8988T (cell line): Measurements from ENCODE around the gene TMEM185B.
"Not testable (repeated sequence)": the region's sequence is repeated elsewhere in the genome, so short reads cannot be mapped to it uniquely, and the experiment has no call there.

ENCODE experiments used
- DNase-seq: peaks from one replicate; pipeline ENCODE4 v3.0.0; 2011

Gene TMEM185B

GRCh38 chr2:120223034-120223912, at the start of gene TMEM185B:
TMEM185B (minus strand) TSS chr2:120223400; CDS start chr2:120222976, 424 bp downstream.
- peak; percentile 95 for DNase-seq

DNA sequence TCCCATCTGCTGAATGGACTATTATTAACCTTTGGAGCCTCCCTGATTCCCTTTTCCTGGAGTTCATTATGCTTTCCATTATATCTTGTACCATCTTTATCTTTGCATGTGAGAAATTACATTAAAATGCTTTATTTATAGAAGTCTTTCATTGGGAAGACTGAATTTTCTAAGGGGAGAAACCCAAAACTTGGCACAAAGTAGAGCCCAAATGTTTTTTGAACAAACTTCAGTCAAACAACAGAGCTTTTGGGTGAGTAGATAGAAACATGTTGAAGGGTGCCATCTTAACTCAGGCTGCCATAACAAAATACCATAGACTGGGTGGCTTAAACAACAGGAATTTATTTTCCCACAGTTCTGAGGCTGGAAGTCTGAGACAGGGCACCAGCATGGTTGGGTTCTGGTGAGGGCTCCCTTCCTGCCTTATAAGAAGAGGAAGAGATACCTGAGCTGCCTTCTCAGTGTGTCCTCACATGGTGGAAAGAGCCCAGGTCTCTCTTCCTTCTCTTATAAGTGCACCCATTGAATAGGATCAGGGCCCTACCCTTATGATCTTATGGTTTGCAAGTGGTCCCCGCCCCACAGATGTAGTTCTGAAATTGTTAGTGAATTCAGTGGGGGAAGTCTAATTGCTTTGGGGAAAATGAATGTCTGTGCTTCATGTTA, 48.6 kb upstream of the TMEM185B start:
- DNase-seq, result no peak

GRCh38 chr2:120269816-120270215, 46.6 kb upstream of the TMEM185B start:
- DNase-seq, result no peak

DNA sequence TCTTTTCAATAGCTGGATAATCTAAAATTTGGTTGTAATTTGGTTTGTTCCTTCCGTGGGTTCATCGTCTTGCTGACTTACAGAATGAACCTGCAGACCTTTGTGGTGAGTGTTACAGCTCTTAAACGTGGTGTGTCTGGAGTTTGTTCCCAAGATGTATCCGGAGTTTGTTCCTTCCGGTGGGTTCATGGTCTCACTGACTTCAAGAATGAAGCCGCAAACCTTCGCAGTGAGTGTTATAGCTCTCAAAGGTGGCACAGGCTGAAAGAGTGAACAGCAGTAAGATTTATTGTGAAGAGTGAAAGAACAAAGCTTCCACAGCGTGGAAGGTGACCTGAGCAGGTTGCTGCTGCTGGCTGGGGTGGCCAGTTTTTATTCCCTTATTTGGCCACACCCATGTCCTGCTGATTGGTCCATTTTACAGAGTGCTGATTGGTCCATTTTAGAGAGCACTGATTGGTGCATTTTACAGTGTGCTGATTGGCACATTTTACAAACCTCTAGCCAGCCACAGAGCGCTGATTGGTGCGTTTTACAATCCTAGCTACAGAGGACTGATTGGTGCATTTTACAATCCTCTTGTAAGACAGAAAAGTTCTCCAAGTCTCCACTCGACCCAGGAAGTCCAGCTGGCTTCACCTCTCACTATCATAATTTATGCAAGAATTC, 46.0 kb upstream of the TMEM185B start:
- no peak for DNase-seq

DNA sequence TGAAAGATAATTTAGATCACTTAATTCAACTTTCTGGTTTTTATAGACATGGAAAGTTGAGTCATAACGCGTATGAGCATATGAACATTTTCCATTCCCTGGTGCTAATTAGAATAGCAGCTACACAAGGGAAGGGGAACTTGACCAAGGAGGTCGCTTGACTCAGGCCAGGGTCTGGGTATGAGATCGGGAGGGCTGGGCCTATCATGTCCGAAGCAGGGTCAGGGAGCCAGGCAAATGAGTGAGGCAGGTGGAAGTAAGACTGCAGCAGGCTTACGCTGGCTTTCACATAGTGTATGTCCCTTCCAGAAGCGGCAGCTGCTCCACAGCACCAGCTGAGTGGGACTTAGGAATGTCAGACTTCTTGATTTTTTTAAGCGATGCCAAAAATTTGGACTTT, 44.1 kb upstream of the TMEM185B start:
- no peak for DNase-seq

- DNase-seq, result no peak
Observed at GRCh38 chr2:120265006-120265405, 41.8 kb upstream of the TMEM185B start.

DNA sequence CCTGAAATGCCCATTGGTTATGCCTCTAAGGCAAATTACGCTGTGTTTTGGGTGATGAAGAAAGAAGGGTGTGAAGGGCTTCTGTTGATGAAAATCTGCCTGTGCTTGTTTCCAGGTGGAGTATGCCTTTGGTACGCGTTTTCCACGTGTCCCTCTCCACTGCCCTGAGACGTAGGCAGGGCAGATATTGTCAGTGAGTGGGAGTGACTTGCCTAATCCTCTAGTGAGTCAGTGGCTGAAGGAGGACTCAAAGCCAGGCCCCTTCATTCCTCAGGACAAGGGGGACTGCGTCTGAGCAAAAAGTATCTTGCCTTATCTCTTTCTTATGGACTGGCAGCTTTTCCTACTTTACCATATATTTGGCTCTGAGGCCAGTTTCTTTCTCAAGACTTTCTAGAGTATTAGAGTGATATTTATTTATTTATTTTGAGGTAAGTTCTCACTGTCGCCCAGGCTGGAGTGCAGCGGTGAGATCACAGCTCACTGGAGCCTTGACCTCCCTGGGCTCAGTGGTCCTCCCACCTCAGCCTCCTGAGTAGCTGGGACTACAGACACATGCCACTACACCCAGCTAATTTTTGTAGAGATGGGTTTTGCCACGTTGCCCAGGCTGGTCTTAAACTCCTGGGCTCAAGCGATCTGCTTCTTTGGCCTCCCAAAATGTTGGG, 39.7 kb upstream of the TMEM185B start:
- DNase-seq, result no peak

GRCh38 chr2:120262150-120262549, 39.0 kb upstream of the TMEM185B start:
- no peak for DNase-seq

- DNase-seq, result no peak
Observed at GRCh38 chr2:120261387-120262006, 38.3 kb upstream of the TMEM185B start.

- no peak for DNase-seq
Observed at GRCh38 chr2:120260736-120261135, 37.5 kb upstream of the TMEM185B start.

DNA sequence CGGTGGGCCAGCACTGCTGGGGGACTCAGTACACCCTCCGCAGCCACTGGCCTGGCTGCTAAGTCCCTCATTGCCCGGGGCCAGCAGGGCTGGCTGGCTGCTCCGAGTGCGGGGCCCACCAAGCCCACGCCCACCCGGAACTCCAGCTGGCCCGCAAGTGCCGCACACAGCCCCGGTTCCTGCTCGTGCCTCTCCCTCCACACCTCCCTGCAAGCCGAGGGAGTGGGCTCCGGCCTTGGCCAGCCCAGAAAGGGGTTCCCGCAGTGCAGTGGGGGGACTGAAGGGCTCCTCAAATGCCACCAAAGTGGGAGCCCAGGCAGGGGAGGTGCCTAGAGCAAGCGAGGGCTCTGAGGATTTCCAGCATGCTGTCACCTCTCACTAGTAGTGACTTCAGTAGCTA, 36.7 kb upstream of the TMEM185B start:
- not testable (repeated sequence) for DNase-seq

DNA sequence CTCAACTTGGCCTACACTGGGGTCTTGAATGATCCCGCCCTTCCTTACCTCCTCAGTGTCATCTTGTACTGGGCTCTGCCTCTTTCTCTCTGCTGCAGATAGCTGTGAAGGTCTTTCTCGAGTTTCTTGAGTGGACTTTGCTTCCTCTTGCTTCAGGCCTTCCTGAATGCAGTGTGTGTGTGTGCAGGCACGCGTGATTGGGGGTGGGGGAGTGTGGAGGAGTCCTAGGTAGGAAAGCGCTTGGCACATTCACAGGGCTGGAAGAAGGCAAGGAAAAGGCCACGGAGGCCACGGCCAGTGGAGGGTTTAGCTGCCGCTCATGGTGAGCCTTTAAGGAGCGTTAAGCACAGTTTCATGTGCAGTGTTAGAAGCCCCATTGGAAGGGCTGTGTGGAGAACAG, 35.0 kb upstream of the TMEM185B start:
- no peak for DNase-seq

- no peak for DNase-seq
Observed at GRCh38 chr2:120257522-120257921, 34.3 kb upstream of the TMEM185B start.

GRCh38 chr2:120256651-120257000, 33.4 kb upstream of the TMEM185B start:
- no peak for DNase-seq

GRCh38 chr2:120255986-120256650, 32.9 kb upstream of the TMEM185B start:
- DNase-seq, result no peak

- no peak for DNase-seq
Observed at GRCh38 chr2:120255071-120255470, 31.9 kb upstream of the TMEM185B start.

DNA sequence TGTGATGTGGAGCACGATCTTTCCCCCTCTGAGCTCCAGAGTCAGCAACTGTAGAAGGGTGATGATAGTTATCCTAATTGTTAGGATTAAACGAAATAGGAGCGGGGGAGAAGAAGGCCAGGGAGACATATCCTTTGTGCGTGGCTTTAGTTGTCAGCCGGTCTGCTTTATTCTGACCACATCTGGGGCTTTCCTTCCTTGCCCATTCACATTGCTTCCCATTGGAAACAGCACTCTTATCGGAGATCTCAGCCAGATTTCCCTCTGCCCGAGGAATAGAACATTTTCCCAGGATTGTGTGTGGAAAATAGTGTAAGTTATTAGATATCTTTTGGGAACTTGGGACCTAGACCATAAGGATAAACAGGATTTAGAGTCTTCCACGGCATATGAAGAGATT, 31.0 kb upstream of the TMEM185B start:
- no peak for DNase-seq

GRCh38 chr2:120253021-120253882, 30.1 kb upstream of the TMEM185B start:
- peak; percentile 80 for DNase-seq

- peak; percentile 97 for DNase-seq
Observed at GRCh38 chr2:120252225-120253020, 29.2 kb upstream of the TMEM185B start, which contains the start of gene RALB. RALB (plus strand) TSS chr2:120252852; CDS start chr2:120278665, 25,813 bp downstream.

GRCh38 chr2:120251880-120252224, 28.7 kb upstream of the TMEM185B start:
- no peak for DNase-seq
